Measurements from ENCODE around the gene TMEM220.

- no peak for TF ChIP-seq CTCF (conservative IDR thresholded peaks at IDR 0.05; ENCODE audit: low read depth, low read length)
- no peak for TF ChIP-seq BHLHE40 (IDR thresholded peaks at IDR 0.05; ENCODE audit: low read depth, low read length)
- no peak for TF ChIP-seq POLR2A (IDR thresholded peaks at IDR 0.05; ENCODE audit: low read depth, low read length)
- TF ChIP-seq RFX5 (IDR thresholded peaks at IDR 0.05; ENCODE audit: low read depth, low read length) = no peak
- no peak for TF ChIP-seq SMC3 (IDR thresholded peaks at IDR 0.05; ENCODE audit: low read depth, low read length)
- TF ChIP-seq RAD21 (IDR thresholded peaks at IDR 0.05; ENCODE audit: low read length) = no peak
- no peak for TF ChIP-seq USF2 (IDR thresholded peaks at IDR 0.05; ENCODE audit: low read depth, low read length)
- no peak for TF ChIP-seq MAZ (IDR thresholded peaks at IDR 0.05; ENCODE audit: borderline replicate concordance, low read depth, low read length)
- no peak for TF ChIP-seq RCOR1 (IDR thresholded peaks at IDR 0.05; ENCODE audit: insufficient replicate concordance, low read length)
- no peak for TF ChIP-seq CEBPB (IDR thresholded peaks at IDR 0.05; ENCODE audit: low read depth, low read length)
- no peak for TF ChIP-seq MAFK (IDR thresholded peaks at IDR 0.05; ENCODE audit: low read depth, low read length)
- no peak for TF ChIP-seq NFE2L2 (IDR thresholded peaks at IDR 0.05; ENCODE audit: low read depth, low read length)
- no peak for TF ChIP-seq MXI1 (IDR thresholded peaks at IDR 0.05; ENCODE audit: borderline replicate concordance, low read depth, low read length)
- no peak for TF ChIP-seq ELK1 (IDR thresholded peaks at IDR 0.05; ENCODE audit: borderline replicate concordance, low read depth, low read length)
Observed at GRCh38 chr17:10739386-10739785, 9.6 kb upstream of the TMEM220 start.

Measured in IMR-90 (cell line).